ENCODE results near the gene PIGO.

DNA sequence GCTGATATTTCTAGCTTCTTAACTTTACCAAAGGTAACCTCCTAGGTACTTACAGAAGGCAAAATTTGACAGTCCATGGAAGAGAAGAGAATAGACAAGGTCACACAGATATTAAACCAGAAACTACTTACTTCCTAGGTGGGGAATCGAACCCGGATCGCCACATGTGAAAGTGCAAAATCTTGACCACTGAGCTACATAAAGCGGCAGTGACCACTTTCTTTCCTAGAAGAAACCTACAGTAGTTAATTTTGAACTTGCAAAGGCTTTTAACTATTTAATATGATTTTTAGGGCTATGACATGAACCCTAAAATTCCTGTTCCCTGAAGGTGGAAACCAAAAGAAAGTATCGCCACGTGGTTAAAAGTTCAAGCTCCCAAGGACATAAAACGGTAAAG lies 39.6 kb upstream of the PIGO start:
- TF ChIP-seq, protein P1, sequence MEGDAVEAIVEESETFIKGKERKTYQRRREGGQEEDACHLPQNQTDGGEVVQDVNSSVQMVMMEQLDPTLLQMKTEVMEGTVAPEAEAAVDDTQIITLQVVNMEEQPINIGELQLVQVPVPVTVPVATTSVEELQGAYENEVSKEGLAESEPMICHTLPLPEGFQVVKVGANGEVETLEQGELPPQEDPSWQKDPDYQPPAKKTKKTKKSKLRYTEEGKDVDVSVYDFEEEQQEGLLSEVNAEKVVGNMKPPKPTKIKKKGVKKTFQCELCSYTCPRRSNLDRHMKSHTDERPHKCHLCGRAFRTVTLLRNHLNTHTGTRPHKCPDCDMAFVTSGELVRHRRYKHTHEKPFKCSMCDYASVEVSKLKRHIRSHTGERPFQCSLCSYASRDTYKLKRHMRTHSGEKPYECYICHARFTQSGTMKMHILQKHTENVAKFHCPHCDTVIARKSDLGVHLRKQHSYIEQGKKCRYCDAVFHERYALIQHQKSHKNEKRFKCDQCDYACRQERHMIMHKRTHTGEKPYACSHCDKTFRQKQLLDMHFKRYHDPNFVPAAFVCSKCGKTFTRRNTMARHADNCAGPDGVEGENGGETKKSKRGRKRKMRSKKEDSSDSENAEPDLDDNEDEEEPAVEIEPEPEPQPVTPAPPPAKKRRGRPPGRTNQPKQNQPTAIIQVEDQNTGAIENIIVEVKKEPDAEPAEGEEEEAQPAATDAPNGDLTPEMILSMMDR (IDR thresholded peaks at IDR 0.05): no peak
- TF ChIP-seq SMC3 (IDR thresholded peaks at IDR 0.05; ENCODE audit: low read depth, low read length) (no peak), GABPA (IDR thresholded peaks at IDR 0.05; ENCODE audit: low read depth) (no peak), SIN3A (IDR thresholded peaks at IDR 0.05; ENCODE audit: borderline replicate concordance, low read depth, low read length) (no peak)
- TF ChIP-seq, protein P2, sequence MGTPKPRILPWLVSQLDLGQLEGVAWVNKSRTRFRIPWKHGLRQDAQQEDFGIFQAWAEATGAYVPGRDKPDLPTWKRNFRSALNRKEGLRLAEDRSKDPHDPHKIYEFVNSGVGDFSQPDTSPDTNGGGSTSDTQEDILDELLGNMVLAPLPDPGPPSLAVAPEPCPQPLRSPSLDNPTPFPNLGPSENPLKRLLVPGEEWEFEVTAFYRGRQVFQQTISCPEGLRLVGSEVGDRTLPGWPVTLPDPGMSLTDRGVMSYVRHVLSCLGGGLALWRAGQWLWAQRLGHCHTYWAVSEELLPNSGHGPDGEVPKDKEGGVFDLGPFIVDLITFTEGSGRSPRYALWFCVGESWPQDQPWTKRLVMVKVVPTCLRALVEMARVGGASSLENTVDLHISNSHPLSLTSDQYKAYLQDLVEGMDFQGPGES (IDR thresholded peaks at IDR 0.05; ENCODE audit: low read depth, low read length): no peak
